Measurements from ENCODE around the gene TIRAP.

The TIRAP gene

GRCh38 chr11:126338346-126339055 lies 55.6 kb downstream of the TIRAP start:
- Histone ChIP-seq H3K4me3 (ENCODE audit: low read length) (no peak overlapping the region), H3K9me3 (ENCODE audit: insufficient read depth, low read depth, low read length) (no peaks in the 10 kb centered on the region), H3K27me3 (ENCODE audit: insufficient read depth, low read length) (no peaks in the 10 kb centered on the region), H3K4me1 (ENCODE audit: insufficient read depth, low read length) (peaks cover 9% of the 10 kb centered on the region; the same call in 1 of the 2 replicates), H3K9ac (ENCODE audit: low read depth, low read length) (no peak overlapping the region), H3K27ac (ENCODE audit: low read length) (no peak overlapping the region), H3K36me3 (ENCODE audit: insufficient read depth, low read depth, low read length) (peaks cover 24% of the 10 kb centered on the region; the same call in 1 of the 2 replicates)

DNA sequence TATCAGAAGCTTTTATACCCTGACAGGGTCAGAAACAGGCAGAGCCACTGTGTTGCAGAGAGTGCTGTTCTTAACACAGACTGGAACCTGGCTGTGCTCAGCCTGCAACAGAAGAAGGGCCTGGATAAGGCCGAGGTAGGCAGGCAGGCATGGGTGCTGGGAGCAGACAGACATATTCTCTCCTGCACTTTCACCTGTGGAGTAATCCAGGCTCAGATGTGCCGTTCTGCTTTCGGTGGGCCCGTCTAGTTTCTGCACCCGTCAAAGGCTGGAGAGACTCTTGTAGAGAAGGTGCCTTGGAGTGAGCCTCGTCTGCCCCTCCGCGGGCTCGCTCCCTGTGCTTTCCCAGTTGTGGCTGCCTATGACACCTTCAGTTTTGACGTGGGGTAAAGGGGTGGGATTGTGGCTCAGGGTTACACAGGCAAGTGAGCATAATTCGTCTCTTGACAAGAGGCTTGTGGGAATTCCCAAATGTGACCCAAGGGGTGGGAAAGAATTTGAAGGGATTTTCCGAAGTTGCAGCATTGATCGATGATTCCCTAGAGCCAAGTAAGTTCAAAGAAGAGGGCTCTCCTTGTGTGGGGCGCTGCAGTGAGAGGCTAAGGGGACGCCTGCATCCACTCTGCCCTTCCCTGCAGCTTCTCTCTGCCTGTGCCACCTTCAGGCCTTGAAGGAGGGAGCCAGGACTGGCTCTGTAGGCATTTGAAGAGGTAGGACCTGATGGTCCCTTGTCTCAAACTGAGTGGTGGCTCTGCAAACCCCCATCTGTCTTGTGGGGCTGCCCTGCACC lies 56.4 kb downstream of the TIRAP start:
- H3K4me3 ChIP-seq (ENCODE audit: low read length): no peak overlapping the region
- peaks cover 28% of the 10 kb centered on the region; the same call in 1 of the 2 replicates for H3K36me3 ChIP-seq (ENCODE audit: insufficient read depth, low read depth, low read length)
- no peaks in the 10 kb centered on the region for H3K27me3 ChIP-seq (ENCODE audit: insufficient read depth, low read length)
- peaks cover 9% of the 10 kb centered on the region; the same call in 1 of the 2 replicates for H3K4me1 ChIP-seq (ENCODE audit: insufficient read depth, low read length)
- H3K9ac ChIP-seq (ENCODE audit: low read depth, low read length): no peak overlapping the region
- H3K27ac ChIP-seq (ENCODE audit: low read length): no peak overlapping the region
- no peaks in the 10 kb centered on the region for H3K9me3 ChIP-seq (ENCODE audit: insufficient read depth, low read depth, low read length)

GRCh38 chr11:126339863-126340434 lies 57.1 kb downstream of the TIRAP start:
- Histone ChIP-seq H3K9ac (ENCODE audit: low read depth, low read length) (no peak overlapping the region), H3K9me3 (ENCODE audit: insufficient read depth, low read depth, low read length) (no peaks in the 10 kb centered on the region), H3K27ac (ENCODE audit: low read length) (no peak overlapping the region), H3K27me3 (ENCODE audit: insufficient read depth, low read length) (no peaks in the 10 kb centered on the region), H3K4me1 (ENCODE audit: insufficient read depth, low read length) (peaks cover 12% of the 10 kb centered on the region; the same call in 1 of the 2 replicates), H3K36me3 (ENCODE audit: insufficient read depth, low read depth, low read length) (peaks cover 28% of the 10 kb centered on the region; the same call in 1 of the 2 replicates), H3K4me3 (ENCODE audit: low read length) (no peak overlapping the region)

DNA sequence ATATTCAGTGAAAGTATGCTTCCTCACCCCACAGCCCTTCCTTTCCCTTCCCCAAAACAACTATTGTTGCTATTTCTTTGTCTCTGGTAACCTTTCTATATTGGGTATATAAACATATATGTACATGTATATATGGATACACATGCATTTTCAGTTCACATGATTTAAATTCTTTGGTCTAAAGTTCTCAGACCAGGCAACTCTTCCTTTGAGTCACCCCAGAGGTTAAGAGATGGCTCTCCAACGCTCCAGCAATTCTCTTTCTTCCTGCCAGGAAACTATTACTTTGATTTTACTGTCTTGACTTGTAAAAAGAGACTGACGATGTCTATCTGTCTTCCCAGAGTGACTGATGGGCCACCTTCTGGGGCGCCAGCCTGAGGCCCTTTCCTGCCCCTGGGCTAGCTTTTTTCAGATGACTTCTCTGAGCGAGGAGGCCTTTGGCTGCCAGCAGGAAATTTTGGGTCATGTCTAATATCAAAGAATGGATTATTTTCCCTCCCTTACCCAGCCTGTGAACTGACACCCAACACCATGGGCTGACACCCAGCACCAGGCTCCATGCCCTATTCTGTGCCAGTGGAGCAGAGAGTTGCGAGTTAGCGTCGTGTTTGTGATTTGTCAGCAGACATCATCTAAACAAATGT lies 58.2 kb downstream of the TIRAP start:
- H3K9me3 ChIP-seq (ENCODE audit: insufficient read depth, low read depth, low read length): no peaks in the 10 kb centered on the region
- H3K36me3 ChIP-seq (ENCODE audit: insufficient read depth, low read depth, low read length): peaks cover 28% of the 10 kb centered on the region; the same call in 1 of the 2 replicates
- H3K9ac ChIP-seq (ENCODE audit: low read depth, low read length): no peak overlapping the region
- H3K4me1 ChIP-seq (ENCODE audit: insufficient read depth, low read length): peaks cover 17% of the 10 kb centered on the region; the same call in 1 of the 2 replicates
- H3K27me3 ChIP-seq (ENCODE audit: insufficient read depth, low read length): no peaks in the 10 kb centered on the region
- no peak overlapping the region for H3K4me3 ChIP-seq (ENCODE audit: low read length)
- H3K27ac ChIP-seq (ENCODE audit: low read length): no peak overlapping the region

GRCh38 chr11:126341760-126342161 lies 58.9 kb downstream of the TIRAP start:
- Histone ChIP-seq H3K36me3 (ENCODE audit: insufficient read depth, low read depth, low read length) (peaks cover 28% of the 10 kb centered on the region; the same call in 1 of the 2 replicates), H3K9ac (ENCODE audit: low read depth, low read length) (no peak overlapping the region), H3K27ac (ENCODE audit: low read length) (no peak overlapping the region), H3K27me3 (ENCODE audit: insufficient read depth, low read length) (no peaks in the 10 kb centered on the region), H3K9me3 (ENCODE audit: insufficient read depth, low read depth, low read length) (no peaks in the 10 kb centered on the region), H3K4me3 (ENCODE audit: low read length) (no peak overlapping the region), H3K4me1 (ENCODE audit: insufficient read depth, low read length) (peaks cover 19% of the 10 kb centered on the region; the same call in 1 of the 2 replicates)

DNA sequence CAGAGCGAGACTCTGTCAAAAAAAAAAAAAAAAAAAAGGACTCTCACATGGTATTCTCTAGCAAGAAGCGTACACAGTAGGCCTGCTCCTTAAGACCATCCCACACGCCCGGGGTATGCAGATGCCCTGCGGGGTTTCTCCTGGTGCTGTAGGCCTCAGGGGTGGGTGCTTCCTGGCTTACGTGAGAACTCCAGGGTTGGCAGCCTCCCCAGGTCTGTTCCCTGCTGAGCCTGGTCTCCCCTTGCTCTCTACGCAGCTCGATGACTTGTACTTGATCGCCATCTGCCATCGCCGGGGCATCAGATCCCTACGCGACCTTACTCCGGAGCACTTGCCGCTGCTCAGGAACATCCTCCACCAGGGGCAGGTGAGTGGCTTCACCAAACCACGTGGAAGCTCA lies 60.2 kb downstream of the TIRAP start:
- peaks cover 15% of the 10 kb centered on the region; the same call in 1 of the 2 replicates for H3K4me1 ChIP-seq (ENCODE audit: insufficient read depth, low read length)
- no peak overlapping the region for H3K4me3 ChIP-seq (ENCODE audit: low read length)
- no peaks in the 10 kb centered on the region for H3K9me3 ChIP-seq (ENCODE audit: insufficient read depth, low read depth, low read length)
- no peak overlapping the region for H3K9ac ChIP-seq (ENCODE audit: low read depth, low read length)
- H3K27ac ChIP-seq (ENCODE audit: low read length): no peak overlapping the region
- peaks cover 28% of the 10 kb centered on the region; the same call in 1 of the 2 replicates for H3K36me3 ChIP-seq (ENCODE audit: insufficient read depth, low read depth, low read length)
- no peaks in the 10 kb centered on the region for H3K27me3 ChIP-seq (ENCODE audit: insufficient read depth, low read length)

All from iPS-20b (cell line).